MM.1S (cell line): ENCODE results near the gene ETV5.

Source experiments
- CTCF ChIP-seq: fragments of 300-600 bp; sonication (generic); IDR thresholded peaks from 2 replicates; pipeline ENCODE4 v1.5.1; 2016; ENCODE audit warnings: antibody characterized with exemption, low read length, mixed read lengths
- EZH2 ChIP-seq: fragments of 300-600 bp; sonication (generic); optimal IDR thresholded peaks from 2 replicates; pipeline ENCODE3; 2017; ENCODE audit warnings: low read depth, mild to moderate bottlenecking, antibody characterized with exemption, low read length, mixed read lengths
- EZH2phosphoT487 ChIP-seq: fragments of 300-600 bp; sonication (generic); IDR thresholded peaks from 2 replicates; pipeline ENCODE4 v1.6.1; 2018; ENCODE audit warnings: antibody characterized with exemption, low read length

DNA sequence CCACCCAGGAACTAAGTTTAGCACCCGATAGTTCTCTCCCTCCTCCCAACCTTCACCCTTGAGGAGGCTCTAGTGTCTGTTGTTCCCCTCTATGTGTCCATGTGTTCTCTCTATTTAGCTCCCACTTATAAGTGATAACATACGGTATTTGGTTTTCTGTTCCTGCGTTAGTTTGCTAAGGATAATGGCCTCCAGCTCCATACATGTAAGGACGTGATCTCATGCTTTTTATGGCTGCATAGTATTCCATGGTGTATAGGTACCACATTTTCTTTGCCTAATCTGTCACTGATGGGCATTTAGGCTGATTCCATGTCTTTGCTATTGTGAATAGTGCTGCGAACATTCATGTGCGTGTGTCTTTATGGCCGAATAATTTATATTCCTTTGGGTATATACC is 104.2 kb downstream of the ETV5 start:
- TF ChIP-seq CTCF: no peak
- no peak for TF ChIP-seq EZH2phosphoT487
- TF ChIP-seq EZH2: no peak
